ENCODE data around the gene NKAIN4. TPM values are rescaled to one million over a fixed set of nuclear protein-coding genes. Genes with fewer than 3 reads are reported as not detected.
A peak's percentile ranks its signal among the peaks of the same experiment; 100 is the strongest.

The NKAIN4 gene
- total and polyA plus RNA-seq, 2 experiments from 2014 or later = 12.6 to 13.2 TPM

GRCh38 chr20:63219866-63220521 lies 34.3 kb downstream of the NKAIN4 start:
- TF ChIP-seq EZH2phosphoT487 (IDR thresholded peaks at IDR 0.05; ENCODE audit: unreplicated experiment) (no peak), JUNB (IDR thresholded peaks at IDR 0.05; ENCODE audit: unreplicated experiment) (no peak), POLR2AphosphoS5 (IDR thresholded peaks at IDR 0.05; ENCODE audit: low read depth) (no peak), ZNF114 (CRISPR knock-in tag; IDR thresholded peaks at IDR 0.05) (no peak), NANOG (IDR thresholded peaks at IDR 0.05; ENCODE audit: borderline replicate concordance) (no peak), ZNF331 (CRISPR knock-in tag; IDR thresholded peaks at IDR 0.05; ENCODE audit: low read depth) (no peak), EZH2 (IDR thresholded peaks at IDR 0.05; ENCODE audit: low read depth, unreplicated experiment) (no peak), CREB1 (CRISPR knock-in tag; IDR thresholded peaks at IDR 0.05; ENCODE audit: low read depth) (no peak)
- TF ChIP-seq, protein P1, sequence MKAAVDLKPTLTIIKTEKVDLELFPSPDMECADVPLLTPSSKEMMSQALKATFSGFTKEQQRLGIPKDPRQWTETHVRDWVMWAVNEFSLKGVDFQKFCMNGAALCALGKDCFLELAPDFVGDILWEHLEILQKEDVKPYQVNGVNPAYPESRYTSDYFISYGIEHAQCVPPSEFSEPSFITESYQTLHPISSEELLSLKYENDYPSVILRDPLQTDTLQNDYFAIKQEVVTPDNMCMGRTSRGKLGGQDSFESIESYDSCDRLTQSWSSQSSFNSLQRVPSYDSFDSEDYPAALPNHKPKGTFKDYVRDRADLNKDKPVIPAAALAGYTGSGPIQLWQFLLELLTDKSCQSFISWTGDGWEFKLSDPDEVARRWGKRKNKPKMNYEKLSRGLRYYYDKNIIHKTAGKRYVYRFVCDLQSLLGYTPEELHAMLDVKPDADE (IDR thresholded peaks at IDR 0.05) = no peak
- TF ChIP-seq, protein P2, sequence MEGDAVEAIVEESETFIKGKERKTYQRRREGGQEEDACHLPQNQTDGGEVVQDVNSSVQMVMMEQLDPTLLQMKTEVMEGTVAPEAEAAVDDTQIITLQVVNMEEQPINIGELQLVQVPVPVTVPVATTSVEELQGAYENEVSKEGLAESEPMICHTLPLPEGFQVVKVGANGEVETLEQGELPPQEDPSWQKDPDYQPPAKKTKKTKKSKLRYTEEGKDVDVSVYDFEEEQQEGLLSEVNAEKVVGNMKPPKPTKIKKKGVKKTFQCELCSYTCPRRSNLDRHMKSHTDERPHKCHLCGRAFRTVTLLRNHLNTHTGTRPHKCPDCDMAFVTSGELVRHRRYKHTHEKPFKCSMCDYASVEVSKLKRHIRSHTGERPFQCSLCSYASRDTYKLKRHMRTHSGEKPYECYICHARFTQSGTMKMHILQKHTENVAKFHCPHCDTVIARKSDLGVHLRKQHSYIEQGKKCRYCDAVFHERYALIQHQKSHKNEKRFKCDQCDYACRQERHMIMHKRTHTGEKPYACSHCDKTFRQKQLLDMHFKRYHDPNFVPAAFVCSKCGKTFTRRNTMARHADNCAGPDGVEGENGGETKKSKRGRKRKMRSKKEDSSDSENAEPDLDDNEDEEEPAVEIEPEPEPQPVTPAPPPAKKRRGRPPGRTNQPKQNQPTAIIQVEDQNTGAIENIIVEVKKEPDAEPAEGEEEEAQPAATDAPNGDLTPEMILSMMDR (conservative IDR thresholded peaks at IDR 0.05; ENCODE audit: low read depth in 2 of 2) = no peak
- TF ChIP-seq, protein P3, sequence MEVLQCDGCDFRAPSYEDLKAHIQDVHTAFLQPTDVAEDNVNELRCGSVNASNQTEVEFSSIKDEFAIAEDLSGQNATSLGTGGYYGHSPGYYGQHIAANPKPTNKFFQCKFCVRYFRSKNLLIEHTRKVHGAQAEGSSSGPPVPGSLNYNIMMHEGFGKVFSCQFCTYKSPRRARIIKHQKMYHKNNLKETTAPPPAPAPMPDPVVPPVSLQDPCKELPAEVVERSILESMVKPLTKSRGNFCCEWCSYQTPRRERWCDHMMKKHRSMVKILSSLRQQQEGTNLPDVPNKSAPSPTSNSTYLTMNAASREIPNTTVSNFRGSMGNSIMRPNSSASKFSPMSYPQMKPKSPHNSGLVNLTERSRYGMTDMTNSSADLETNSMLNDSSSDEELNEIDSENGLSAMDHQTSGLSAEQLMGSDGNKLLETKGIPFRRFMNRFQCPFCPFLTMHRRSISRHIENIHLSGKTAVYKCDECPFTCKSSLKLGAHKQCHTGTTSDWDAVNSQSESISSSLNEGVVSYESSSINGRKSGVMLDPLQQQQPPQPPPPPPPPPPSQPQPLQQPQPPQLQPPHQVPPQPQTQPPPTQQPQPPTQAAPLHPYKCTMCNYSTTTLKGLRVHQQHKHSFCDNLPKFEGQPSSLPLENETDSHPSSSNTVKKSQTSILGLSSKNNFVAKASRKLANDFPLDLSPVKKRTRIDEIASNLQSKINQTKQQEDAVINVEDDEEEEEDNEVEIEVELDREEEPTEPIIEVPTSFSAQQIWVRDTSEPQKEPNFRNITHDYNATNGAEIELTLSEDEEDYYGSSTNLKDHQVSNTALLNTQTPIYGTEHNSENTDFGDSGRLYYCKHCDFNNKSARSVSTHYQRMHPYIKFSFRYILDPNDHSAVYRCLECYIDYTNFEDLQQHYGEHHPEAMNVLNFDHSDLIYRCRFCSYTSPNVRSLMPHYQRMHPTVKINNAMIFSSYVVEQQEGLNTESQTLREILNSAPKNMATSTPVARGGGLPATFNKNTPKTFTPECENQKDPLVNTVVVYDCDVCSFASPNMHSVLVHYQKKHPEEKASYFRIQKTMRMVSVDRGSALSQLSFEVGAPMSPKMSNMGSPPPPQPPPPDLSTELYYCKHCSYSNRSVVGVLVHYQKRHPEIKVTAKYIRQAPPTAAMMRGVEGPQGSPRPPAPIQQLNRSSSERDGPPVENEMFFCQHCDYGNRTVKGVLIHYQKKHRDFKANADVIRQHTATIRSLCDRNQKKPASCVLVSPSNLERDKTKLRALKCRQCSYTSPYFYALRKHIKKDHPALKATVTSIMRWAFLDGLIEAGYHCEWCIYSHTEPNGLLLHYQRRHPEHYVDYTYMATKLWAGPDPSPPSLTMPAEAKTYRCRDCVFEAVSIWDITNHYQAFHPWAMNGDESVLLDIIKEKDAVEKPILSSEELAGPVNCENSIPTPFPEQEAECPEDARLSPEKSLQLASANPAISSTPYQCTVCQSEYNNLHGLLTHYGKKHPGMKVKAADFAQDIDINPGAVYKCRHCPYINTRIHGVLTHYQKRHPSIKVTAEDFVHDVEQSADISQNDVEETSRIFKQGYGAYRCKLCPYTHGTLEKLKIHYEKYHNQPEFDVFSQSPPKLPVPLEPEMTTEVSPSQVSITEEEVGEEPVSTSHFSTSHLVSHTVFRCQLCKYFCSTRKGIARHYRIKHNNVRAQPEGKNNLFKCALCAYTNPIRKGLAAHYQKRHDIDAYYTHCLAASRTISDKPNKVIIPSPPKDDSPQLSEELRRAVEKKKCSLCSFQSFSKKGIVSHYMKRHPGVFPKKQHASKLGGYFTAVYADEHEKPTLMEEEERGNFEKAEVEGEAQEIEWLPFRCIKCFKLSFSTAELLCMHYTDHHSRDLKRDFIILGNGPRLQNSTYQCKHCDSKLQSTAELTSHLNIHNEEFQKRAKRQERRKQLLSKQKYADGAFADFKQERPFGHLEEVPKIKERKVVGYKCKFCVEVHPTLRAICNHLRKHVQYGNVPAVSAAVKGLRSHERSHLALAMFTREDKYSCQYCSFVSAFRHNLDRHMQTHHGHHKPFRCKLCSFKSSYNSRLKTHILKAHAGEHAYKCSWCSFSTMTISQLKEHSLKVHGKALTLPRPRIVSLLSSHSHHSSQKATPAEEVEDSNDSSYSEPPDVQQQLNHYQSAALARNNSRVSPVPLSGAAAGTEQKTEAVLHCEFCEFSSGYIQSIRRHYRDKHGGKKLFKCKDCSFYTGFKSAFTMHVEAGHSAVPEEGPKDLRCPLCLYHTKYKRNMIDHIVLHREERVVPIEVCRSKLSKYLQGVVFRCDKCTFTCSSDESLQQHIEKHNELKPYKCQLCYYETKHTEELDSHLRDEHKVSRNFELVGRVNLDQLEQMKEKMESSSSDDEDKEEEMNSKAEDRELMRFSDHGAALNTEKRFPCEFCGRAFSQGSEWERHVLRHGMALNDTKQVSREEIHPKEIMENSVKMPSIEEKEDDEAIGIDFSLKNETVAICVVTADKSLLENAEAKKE (CRISPR knock-in tag; IDR thresholded peaks at IDR 0.05) = no peak
- TF ChIP-seq, protein P4, sequence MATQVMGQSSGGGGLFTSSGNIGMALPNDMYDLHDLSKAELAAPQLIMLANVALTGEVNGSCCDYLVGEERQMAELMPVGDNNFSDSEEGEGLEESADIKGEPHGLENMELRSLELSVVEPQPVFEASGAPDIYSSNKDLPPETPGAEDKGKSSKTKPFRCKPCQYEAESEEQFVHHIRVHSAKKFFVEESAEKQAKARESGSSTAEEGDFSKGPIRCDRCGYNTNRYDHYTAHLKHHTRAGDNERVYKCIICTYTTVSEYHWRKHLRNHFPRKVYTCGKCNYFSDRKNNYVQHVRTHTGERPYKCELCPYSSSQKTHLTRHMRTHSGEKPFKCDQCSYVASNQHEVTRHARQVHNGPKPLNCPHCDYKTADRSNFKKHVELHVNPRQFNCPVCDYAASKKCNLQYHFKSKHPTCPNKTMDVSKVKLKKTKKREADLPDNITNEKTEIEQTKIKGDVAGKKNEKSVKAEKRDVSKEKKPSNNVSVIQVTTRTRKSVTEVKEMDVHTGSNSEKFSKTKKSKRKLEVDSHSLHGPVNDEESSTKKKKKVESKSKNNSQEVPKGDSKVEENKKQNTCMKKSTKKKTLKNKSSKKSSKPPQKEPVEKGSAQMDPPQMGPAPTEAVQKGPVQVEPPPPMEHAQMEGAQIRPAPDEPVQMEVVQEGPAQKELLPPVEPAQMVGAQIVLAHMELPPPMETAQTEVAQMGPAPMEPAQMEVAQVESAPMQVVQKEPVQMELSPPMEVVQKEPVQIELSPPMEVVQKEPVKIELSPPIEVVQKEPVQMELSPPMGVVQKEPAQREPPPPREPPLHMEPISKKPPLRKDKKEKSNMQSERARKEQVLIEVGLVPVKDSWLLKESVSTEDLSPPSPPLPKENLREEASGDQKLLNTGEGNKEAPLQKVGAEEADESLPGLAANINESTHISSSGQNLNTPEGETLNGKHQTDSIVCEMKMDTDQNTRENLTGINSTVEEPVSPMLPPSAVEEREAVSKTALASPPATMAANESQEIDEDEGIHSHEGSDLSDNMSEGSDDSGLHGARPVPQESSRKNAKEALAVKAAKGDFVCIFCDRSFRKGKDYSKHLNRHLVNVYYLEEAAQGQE (IDR thresholded peaks at IDR 0.05; ENCODE audit: unreplicated experiment) = no peak
- ATAC-seq (no peak), DNase-seq (ENCODE audit: low spot score) (no peak)
- Histone ChIP-seq H2AFZ (no peak overlapping the region), H4K20me1 (replicated peaks; ENCODE audit: insufficient read depth) (no peaks in the 10 kb centered on the region; the same call in 1 of the 2 replicates), H3K9me2 (ENCODE audit: insufficient read depth) (no peaks in the 10 kb centered on the region), H3K36me3 (ENCODE audit: insufficient read depth) (no peaks in the 10 kb centered on the region), H3K79me2 (replicated peaks; ENCODE audit: insufficient read depth) (peaks cover 7% of the 10 kb centered on the region), H3K4me1 (ENCODE audit: insufficient read depth) (no peaks in the 10 kb centered on the region; the same call in 1 of the 2 replicates), H3K27me3 (ENCODE audit: insufficient read depth) (no peaks in the 10 kb centered on the region), H3K4me2 (no peak overlapping the region), H3F3A (replicated peaks; ENCODE audit: low read depth) (0 out of 2 replicates have a peak, but pooled peaks cover 4% of the 10 kb centered on the region), H3K27ac (ENCODE audit: low read depth) (no peak overlapping the region), H3K4me3 (no peak overlapping the region)
- Mint-ChIP-seq H3K4me3 (no peak overlapping the region), H3K27ac (peak overlapping the region; percentile 64), H3K4me1 (peaks cover 16% of the 10 kb centered on the region), H3K9me3 (no peaks in the 10 kb centered on the region), H3K36me3 (ENCODE audit: low read depth) (peaks cover 3% of the 10 kb centered on the region), H3K27me3 (ENCODE audit: insufficient read depth, low read depth, poor library complexity) (peaks cover 14% of the 10 kb centered on the region)
